ENCODE measurements around the gene RNF207.
A peak's percentile ranks its signal among the peaks of the same experiment; 100 is the strongest.

Gene RNF207

DNA sequence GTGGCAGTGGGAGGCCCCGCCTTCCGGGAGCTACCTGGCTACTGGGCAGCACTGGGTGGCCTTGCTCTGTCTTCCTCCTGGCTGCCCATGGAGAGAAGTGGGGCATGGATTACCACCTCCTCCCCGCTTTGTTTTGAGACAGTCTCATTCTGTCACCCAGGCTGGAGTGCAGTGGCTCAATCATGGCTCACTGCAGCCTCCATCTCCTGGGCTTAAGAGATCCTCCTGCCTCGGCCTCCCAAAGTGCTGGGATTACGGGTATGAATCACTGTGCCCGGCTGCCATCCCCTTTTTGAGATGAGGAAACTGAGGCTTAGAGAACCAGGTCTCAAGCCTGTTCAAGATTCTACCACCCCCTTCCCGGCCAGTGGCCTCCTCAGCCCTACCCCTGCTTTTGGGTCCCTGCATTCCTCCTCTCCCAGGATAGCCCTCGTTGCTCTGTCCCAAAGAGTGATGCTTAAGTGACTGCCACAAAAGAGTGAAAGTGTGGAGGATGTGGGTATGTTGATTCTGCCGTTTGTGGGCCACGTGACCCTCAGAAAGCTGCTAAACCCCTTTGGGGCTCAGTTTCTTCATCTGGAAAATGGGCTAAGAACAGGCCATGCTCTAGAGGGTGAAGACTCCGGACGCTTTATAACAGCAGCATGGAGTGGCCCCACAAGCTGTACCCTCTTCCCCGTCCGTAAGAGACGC lies 45.9 kb downstream of the RNF207 start:
- no peak for DNase-seq

DNA sequence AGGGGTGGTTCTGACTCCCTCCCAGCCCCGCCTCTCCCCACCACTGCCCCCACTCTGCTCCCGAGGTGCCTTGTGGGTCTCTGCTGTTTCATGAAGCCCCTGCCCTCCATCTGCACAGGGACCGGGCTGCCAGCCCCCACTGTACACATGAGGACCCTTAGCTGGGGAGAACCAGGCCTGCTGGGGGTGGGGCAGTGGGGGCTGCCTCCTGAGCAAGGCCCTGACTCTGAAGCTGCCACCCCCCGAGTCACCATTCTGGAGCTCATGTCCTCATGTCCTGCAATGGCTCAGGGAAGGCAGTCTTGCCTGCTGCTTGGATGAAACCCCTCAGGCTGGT lies 46.4 kb downstream of the RNF207 start:
- DNase-seq, result no peak

DNA sequence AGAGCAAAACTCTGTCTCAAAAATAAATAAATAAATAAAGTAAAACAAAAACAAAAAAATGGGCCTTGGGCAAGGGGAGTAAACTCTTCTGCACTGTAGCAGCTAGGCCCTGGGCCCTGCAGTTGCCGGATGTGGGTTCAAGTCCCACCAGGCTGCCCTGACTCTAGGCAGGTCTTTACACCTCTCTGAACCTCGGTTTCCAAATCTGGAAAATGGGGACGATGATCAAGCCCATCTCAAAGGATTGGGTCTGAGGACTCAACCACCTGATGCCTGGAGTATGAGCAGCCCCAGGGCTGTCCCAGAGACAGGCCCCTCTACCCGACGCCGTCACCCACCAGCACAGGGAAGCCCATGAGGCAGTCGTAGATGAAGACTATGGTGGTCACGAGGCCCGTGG lies 47.5 kb downstream of the RNF207 start:
- no peak for DNase-seq

DNA sequence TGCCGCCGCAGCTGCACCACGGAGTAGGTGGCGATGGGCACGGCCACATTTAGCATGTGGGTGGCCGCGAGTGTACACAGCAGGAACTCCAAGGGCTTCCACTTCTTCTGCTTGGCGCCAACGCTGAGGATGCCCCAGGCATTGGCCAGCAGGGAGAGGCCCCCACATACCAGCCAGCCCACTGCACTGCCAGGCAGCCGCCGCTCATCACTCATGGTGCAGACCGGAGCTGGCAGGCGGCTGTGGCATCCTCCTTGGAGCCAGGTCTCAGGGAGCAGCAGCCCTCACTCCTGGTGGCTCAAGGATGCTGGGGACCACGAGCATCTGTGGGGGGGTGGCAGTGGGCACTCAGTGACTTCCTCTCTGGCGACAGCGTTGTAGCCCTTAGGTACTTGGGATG lies 48.8 kb downstream of the RNF207 start:
- no peak for DNase-seq

DNA sequence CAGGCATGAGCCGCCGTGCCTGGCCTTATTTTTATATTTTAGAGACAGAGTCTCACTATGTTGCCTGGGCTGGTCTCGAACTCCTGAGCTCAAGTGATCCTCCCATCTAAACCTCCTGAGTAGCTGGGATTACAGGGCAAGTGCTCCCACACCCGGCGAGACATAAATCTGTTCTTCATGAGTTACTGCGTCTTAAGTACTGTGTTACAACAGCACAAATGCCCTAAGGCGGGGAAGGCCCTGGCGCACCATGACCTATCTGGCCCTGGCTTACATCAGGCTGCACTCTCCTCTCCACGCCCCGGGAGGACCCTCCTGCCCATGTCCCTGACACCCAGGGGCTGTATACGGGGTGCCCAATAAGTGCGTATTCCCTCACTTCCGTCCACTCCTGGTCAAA lies 50.7 kb downstream of the RNF207 start:
- DNase-seq, result no peak

DNA sequence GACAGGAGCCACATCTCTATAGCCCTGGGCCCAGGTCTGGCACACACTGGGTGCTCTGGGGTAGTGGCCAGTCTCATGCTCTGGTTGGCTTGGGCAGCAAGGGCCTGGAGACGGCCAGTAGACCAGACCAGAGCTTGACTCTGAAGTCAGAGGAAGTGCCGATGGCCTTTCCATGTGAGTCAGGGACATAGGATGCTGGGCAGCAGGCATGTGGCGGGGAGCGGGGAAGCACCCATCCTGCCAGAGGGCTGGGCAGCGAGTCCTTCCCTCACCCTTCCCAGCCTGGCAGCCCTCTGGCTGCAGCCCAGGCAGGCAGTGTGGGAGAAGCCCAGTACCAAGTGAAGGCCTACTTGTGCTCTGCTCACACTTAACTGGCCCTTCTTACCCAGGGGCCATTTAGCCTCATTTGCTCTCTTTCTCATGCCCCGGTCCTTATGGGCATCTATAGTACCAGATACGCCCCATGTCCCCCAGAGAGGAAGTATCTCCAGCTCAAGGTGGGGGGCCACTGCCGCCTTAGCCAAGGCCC lies 51.7 kb downstream of the RNF207 start:
- no peak for DNase-seq

DNA sequence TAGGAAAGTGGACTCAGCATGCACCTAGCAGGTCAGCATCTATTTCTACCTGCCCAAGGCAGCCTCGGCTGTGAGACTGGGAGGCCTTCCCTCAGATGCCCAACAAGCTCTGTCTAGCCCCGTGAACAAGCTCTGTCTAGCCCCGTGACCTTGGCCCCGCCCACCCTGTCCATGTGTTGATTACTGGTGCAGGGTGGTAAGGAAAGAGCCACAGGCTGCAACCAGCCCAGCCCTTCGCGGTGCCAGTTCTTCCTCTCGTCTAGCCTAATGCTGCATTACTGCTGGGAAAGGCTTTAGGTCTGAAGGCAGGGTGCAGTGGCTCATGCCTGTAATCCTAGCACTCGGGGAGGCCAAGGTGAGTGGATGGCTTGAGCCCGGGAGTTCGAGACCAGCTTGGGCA lies 52.8 kb downstream of the RNF207 start:
- no peak for DNase-seq

DNA sequence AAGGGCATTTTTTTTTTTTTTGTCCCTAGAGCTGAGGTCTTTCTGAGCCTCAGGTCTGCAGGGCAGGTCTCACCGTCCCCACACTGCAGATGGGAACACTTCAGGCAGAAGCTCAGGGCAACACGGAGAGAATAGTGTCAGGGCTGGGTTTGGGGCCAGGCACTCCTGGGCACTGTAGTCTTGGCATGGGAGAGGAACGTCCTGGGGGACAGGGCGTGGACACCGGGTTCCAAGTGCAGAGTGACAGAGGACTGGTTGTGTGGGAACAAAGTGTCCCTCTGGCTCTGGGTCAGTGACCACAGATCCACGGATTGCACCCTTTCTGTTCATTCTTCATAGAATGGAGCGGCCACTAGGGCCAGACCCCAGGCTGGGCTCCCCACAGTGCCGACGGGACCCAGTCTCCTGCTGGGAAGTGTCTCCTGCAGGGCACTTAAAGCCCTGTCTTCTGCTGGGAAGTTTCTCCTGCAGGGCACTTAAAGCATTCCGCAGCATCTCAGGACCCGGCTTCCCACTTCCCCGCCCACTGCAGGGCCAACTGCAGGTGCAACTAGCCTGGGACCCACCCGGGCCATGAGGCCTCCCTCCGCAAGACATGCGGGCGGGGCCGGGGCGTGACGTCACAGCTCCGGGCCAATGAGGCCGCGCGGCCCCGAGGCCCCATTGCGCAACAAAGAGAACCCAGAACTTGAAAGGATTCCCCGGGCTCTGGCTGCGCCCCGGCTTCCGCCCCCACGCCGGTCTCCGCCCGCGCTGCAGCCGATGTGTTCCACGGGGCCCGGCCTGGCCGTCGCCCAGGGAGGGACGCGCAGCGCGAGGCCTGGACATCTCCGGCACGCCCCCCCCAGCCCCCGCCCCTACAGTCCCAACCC lies 53.8 kb downstream of the RNF207 start:
- peak; percentile 63 for DNase-seq

DNA sequence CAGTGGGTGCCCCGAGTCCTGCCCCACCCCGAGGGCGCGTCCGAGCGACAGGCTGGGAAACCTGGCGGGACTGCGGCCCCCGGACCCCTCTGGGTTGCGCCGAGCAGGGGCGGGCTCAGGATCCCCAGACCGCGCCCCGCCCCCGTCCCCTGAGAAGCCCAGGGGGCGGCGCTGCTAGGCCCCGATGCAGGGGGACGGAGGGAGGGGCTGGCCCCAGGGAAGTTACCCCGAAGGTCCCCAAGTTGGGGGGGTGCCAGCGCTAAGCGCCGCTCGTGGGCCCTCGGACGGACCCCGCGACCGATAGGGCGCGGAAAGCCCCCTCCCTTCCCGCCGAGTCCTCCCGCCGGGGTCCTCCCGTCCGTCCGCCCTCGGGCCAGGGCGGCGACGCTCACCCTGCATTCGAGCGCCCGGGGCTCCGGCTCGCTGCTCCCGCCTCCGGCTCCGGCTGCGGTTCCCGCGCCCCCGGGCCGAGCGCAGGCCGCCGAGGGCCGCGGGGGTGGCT lies 54.6 kb downstream of the RNF207 start:
- no peak for DNase-seq

DNA sequence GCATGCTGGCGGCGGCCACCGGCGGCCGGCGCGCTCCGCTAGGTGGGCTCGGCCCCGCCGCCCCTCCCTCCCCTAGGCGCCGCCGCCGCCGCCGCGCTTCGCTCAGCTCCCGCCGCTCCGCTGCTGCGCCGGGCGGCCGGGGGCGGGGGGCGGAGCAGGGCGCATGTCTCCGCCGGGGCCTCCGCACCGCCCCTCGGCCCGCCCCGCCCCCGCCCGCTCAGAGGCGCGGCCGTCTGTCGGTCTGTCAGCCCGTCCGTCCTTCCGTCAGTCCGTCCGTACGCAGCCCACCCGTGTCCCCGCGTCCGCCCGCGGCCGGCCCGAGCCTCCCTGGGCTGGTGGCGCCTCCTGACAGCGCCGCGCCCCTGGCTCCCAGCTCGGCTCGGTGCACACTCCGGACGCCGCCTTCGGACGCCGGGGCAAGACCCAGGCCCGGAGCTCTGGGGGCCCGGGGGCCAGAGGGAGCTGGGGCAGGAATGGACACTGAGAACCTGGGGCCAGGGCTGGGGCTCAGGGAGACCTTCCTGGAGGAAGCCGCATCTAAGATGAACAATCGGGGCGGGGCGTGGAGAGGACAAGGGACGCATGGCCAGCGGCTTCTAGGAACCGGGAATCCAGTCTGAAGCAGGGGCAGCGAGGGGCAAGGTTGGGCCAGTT lies 55.2 kb downstream of the RNF207 start, which contains the start of gene GPR153:
TSS of gene GPR153 (minus strand) at position 138 of the 654 bp plus-strand sequence. CDS start 6,193 bp downstream, outside the sequence.
- DNase-seq, result no peak

DNA sequence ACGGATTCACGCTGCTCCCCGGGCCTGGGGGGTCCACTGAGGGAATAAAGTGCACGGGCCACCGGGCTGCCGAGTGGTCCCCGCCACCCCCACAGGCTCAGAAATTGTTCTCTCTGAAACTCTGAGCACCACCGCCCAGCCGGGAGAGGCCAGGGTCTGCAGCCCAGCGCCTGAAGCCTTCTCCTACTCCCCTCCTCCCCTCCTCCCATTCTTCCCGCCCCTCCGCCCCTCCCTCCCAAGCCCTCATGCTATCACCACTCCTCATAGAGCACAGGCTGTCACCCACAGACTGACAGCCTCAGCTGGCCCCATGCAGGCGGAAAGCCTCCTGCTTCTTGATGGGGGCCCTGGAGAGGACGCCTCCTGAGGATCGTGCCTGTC lies 55.7 kb downstream of the RNF207 start:
- no peak for DNase-seq

DNA sequence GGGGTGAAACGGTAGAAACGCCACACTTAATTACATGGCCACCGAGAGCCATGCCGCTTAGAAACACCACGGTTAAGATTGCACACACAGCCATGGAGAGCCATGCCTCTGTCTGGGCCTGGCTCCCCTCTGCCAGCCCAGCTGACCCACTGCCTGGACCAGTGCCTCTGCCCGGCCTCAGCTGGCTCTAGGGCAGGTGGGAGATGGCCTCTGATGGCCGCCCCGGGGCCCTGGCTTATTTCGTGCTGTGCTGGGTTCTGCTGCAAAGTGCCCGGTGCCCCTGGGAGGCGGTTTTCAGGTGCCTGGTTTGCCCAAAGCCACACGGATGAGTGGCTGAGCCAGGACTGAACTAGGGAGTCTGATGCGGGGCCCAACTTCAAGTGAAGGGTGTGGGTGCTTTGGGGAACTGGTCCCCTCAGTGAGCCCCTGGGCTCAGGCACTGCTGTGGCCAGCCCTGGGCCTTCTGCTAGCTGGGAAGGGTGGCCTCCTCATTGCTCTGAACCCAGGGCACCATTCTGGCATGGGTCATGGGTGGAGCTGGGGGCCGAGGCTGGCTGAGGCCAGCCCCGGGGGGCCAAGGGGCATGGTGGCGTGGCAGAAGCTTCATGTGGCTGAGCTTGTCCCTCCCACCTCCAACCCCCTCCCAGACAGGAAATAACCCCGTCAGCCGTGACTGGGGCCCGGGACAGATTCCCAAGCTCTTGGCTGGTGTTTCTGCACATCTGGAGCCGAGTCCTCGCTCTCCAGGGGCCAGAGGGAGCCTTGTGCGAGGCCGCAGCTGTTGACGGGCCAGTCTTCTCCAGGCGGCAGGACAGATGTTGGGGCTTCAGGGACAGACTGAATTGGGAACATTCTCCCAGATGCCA lies 56.9 kb downstream of the RNF207 start:
- DNase-seq, result no peak

DNA sequence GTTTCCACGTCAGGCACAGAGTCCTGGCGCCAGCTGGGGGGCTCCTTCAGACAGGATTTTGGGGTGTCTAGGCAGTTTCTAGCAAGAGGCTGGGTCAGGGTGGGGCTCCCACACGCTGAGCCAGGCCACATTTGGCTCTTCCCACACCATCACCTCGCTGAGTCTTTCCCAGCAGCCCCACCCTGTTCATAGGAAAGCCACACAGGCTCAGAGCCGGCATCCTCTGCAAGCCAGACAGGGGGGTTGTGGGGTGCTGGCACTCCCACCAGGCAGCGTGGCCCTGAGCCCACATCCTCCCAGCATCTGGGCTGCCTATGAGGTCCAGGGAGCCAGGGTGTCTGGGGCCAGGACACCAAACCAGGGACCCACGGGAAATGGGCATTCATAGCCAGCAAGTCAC lies 57.8 kb downstream of the RNF207 start:
- no peak for DNase-seq

DNA sequence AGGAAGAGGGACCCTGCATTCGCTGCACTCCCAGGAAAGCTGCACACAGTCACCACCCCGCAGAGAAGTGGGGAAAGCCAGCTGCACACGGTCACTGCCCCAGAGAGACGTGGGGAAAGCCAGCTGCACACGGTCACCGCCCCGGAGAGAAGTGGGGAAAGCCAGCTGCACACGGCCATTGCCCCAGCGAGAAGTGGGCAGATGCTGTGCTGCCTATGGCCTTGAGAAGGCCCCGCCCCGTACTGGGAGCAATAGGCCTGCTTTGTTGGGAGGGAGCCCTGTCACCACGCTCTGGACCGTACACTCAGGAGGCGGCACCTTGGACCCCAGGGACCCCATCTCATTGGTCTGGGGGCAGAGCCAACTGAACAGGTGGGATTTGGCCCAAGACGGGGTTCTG lies 59.2 kb downstream of the RNF207 start:
- DNase-seq, result no peak

DNA sequence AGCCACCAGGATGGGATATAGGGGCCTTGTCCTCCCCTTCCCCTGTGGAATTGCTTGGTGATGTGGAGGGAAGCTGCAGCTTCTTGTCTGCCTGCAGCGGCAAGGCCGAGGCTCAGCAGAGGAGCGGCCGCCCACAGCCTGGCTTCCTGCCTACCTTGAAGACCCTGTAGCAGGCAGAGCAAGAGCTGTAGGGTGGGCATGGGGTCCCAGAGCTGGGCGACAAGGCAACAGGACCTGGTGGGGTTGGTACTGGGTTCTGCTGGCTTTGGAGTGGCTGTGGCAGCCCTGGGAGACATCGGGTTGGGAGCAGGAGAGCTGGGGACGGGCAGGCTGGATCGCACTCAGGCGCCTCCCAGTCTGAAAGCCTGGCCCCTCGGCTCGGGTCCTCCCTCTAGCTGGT lies 60.7 kb downstream of the RNF207 start:
- no peak for DNase-seq

DNA sequence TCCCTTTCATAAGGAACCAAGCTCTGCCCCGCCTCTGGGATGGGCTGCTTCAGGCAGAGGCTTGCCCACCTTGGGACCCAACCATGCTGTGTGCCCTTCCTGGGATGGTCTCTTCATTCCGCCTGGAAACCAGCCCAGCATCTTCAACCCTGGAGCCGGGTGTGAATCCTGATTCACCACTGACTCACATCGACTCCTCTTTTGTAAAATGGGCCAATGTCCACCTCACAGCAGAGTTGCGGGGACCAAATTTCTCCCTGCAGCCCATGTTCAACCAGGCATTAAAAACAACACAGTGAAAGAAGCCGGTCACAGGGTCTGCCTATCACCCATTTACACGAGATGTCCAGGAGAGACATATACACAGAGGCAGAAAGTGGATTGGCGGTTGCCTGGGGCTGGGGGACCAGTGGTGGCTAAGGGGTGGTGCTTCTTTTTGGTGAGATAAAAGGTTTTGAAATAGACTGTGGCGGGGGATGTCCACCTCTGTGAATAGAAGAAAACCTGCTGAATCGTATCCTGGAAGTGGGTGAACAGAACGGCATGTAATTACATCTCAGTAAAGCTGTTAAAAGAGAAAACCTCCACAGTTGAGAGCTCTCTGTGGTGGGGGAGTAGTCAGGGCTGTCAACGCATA lies 61.9 kb downstream of the RNF207 start:
- no peak for DNase-seq

DNA sequence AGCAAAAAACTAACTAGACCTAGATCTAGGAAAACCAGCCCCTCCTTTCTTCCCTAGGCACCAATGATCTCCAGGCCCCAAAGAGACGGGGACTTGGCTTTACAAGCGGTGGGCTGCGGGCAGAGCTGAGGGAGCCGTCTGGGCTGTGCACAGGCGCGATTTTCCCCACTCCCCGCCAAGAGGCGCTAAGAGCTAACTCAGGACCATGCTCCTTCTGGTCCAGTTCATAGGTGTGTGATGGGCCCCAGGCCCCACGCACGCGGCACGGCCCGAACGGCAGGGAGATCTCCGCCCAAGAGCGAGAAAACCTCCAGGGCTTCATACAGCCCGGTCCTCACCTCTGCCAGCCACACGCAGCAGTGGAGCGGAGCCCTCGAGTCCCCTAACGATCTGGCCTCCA lies 62.5 kb downstream of the RNF207 start:
- DNase-seq, result no peak

DNA sequence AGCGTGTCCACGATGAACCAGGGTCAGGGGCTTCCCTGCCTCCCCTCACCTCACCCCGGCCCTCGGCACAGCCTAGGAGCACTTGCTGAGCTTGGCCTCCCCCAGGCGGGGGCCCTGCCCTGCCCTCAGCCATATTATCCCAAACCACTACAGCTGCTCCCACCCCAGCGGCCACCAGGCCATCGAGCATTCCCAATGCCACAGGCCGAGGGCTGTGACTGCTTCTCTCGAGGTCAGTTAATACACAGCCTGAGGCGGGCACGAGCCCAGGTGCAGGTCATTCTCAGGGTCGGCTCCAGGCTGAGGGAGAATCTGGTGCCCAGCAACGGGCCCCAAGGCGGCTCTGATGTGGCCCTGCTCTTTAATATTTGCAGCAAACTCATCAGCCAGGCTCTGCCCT lies 63.4 kb downstream of the RNF207 start:
- DNase-seq, result no peak

DNA sequence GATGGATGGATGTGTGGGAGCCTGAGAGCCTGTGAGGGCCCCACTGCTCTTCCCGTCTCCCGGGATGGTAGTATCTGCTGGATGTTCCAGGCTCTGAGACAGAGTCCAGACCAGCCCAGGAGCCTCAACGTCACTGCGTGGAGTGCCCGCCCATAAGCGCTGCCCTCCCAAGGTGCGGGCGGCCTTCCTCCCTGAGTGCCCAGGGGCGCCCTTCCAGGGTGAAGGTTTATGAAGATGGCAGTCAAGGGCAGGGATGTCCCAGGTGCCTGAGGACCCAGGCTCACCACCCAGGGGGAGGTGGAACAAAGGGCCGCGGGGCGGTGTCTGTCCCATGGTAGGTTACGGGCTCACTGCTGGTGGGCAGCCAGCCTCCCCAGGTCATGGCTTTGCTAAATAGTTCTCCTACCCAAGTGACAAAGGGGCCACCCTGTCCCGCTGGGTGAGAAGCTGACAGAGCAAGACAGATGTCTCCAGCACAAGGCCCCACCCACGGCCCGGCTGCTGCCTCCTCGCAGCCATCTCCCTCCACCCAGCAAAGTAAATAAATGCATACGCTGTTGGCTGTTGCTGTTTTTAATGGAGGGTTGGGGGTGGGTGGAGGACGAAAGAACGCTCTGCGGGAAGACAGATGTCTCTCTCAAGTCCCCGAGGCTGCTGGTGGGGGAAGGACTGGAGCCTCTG lies 63.9 kb downstream of the RNF207 start:
- no peak for DNase-seq

DNA sequence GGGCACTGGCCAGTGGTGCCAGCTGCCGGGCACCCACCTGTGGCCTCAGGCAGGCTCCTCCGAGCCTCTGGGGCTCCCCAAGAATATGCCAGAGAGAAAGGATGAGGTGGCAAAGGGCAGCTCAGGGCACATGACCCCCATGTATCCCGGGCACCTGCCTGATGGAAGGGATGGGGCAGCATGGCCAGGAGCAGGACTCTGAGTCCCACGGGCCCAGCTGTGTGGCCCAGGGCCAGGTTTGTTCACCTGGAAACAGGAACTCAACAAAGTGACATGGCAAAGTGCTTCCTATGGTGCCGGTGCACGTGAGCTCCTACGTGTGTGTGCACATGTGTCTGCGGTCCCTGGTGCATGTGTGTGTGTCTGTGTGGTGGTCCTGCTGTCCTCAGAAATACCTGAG lies 64.5 kb downstream of the RNF207 start:
- DNase-seq, result no peak

Measured in GF-D8 (cell line).